NCI-H446 (cell line): ENCODE measurements around the gene ARPC3.
"Not testable (repeated sequence)": the region's sequence is repeated elsewhere in the genome, so short reads cannot be mapped to it uniquely, and the experiment has no call there.

Source experiments
- DNase-seq, 2 experiments: peaks; one replicate each; lab custom pipeline; 2025; lab: John Stamatoyannopoulos, UW

The ARPC3 gene

DNA sequence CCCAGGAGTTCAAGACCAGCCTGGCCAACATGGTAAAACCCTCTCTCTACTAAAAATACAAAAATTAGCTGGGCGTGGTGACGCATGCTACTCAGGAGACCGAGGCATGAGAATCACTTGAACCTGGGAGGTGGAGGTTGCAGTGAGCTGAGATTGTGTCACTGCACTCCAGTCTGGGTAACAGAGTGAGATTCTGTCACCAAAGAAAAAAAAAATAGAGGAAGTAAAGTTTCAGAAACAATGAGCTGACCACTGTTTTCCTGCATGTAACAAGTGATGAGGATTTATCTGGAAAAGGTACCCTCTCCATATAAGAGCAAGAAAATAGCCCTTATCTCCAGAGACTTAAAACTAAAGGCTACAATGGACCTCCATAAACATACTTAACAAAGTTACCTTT is 33.0 kb downstream of the ARPC3 start:
- not testable (repeated sequence) for DNase-seq

DNA sequence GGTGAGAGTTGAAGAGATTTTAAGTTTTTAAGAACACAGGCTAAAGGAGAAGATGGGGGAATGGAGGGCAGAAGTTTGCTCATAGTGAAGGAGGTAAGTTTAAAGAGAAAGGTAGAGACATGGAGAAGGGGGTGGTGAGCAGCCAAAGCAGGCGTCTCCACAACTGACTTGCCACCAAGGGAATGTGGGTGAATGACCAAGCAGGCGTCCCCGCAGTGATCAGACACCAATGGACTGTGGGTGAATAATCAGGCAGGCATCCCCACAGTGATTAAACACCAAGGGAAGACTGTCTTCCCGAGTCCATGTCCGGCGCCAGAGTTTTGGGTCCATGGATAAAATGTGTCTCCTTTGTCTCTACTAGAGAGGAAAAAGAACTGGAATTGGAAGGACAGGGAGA is 40.1 kb downstream of the ARPC3 start:
- not testable (repeated sequence) for DNase-seq

DNA sequence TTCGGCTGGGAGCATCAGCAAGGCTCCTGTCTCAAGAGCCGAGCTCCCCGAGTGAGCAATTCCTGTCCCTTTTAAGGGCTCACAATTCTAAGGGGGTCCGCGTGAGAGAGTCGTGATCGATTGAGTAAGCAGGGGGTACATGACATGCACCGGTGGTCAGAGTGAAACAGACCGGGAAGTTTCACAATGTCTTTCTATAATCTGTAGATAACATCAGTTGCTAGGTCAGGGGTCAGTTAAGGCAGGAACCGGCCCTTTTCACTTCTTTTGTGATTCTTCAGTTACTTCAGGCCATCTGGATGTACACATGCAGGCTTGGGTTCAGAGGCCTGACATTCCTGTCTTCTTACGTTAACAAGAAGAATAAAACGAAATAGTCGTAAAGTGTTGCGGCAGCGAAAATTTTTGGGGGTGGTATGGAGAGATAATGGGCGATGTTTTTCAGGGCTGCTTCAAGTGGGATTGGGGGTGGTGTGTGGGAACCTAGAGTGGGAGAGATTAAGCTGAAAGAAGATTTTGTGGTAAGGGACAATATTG is 44.9 kb downstream of the ARPC3 start:
- DNase-seq = not testable (repeated sequence)

DNA sequence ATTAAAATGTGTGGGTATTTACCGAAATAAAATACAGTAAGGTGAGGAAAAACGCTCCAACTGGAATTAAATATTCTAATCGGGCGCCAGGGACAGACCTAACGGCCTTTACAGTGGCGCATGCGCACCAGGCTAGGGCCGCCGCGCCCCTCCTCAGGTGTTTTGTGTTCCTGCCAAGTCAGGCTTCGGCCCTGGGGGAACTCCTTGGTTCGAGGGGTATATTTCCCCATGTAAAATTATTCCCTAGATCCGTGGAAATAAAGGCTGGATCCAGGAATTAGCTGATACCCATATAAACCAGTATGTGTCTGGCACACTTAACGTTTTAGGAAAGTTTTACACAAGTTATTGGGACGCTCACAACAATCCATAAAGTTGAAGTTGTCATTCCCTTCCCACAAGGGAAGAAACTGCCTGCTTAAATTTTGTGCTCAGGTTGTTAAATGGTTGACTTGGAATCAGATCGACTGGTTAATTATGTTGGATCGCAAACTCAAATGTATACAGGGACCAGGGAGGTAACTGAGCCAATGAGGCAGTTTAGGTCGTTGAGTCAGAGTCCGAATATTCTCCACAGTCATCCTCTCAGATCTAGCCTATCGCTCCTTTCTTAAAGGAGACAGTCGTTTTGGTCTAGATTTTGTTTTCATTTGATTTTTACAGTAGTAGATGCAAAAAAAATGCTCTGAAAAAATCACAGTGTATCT is 46.0 kb downstream of the ARPC3 start:
- peak; percentile 67 to 83 for DNase-seq

DNA sequence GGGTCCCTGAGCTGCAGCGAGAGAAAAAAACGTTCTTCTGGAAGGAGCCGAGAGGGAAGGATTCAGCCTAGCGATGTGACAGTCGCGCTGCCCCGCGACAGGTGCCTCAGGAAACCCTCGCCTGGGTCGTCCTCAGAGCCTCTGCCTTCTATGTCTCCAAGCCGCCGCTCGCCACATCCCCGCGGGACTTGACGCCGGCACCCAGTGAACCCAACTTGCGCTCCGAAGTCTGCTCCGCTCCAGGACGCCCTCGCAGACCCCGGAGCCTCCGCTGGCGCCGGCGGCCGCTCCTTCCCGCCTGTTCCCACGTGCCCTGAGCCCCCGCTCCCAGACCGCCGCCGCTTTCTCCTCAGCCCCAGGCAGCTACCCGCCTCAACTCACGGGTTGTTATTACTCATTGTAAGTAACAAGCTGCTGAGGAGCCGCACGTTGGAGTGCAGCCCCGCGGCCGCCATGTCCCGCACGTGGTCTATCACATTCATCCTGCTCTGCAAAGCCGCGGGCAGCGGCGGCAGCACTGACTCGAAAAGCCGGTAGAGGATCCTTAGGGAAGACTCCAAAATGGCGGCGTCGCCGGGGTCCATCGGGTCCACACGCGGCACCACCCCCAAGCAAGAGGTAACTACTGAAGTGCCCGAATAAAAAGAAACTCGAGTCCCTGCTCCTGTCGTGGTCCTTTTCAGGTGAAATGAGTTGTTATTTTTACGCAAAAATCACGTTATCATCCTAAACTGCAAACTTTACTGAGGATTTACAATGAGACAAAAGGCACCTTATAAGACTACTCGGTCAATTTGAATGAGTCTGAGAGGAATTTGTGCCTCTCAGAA is 46.8 kb downstream of the ARPC3 start, which contains the start of gene ANAPC7:
Gene ANAPC7 (minus strand): TSS at position 563 of the 830 bp plus-strand sequence. CDS start 81 bp downstream, at position 482.
- DNase-seq = peak; percentile 89 to 92
